ENCODE data around the gene TBC1D9B.
A peak's percentile ranks its signal among the peaks of the same experiment; 100 is the strongest.

Gene TBC1D9B

DNA sequence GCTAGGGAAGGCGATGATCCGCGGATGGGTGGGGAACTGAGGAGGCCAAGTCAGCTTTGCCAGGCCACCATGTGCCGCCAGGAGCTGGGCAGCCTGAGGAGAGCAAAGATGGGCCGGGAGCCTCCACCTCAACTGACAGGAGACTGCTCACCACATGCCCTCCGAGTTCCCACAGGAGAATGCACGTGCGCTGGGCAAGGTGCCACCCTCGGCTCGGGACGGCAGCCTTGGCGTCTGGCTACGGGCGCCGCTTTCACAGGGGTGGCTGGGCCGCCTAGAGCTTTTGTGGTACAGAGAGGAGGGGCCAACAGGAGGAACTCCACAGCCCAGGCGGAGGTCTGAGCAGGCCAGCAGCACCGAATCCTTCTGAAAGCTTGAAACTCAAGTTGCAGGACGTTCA lies 5.3 kb upstream of the TBC1D9B start:
- DNase-seq (ENCODE audit: insufficient read length, low spot score) (no peak), FAIRE-seq (no peak)
- TF ChIP-seq TAF1 (IDR thresholded peaks at IDR 0.05; ENCODE audit: low read depth, low read length) (no peak), SPI1 (IDR thresholded peaks at IDR 0.05; ENCODE audit: low read depth, low read length) (no peak), POU2F2 (IDR thresholded peaks at IDR 0.05; ENCODE audit: low read depth, low read length) (no peak), POLR2AphosphoS5 (IDR thresholded peaks at IDR 0.05; ENCODE audit: low read depth, low read length) (no peak), PAX5 (IDR thresholded peaks at IDR 0.05; ENCODE audit: insufficient read depth, low read length, severe bottlenecking) (no peak), POLR2A (IDR thresholded peaks at IDR 0.05; ENCODE audit: low read depth, low read length) (no peak)

DNA sequence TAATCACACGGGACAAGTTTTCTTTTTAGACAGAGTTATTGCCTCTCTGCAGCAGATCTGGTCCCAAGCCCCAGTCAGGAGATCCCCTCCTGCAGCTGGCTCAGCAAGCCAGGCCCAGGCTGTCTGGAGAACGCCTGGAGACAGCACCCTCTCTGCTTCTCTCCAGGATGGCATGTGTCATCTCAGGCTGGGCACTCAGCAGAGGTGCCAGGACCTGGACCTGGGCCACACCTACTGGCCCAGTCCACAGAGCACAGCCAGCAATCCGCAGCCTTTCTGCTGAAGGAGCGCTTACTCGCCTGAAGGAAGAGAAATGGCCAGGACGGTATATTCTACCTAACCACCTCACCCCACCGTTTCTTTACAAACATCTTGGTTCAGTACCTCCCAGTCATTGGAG lies 4.7 kb upstream of the TBC1D9B start:
- DNase-seq (ENCODE audit: insufficient read length, low spot score) (no peak), FAIRE-seq (no peak)
- TF ChIP-seq SPI1 (IDR thresholded peaks at IDR 0.05; ENCODE audit: low read depth, low read length) = no peak
- no peak for TF ChIP-seq POLR2A (IDR thresholded peaks at IDR 0.05; ENCODE audit: low read depth, low read length)
- no peak for TF ChIP-seq POU2F2 (IDR thresholded peaks at IDR 0.05; ENCODE audit: low read depth, low read length)
- no peak for TF ChIP-seq TAF1 (IDR thresholded peaks at IDR 0.05; ENCODE audit: low read depth, low read length)
- no peak for TF ChIP-seq PAX5 (IDR thresholded peaks at IDR 0.05; ENCODE audit: insufficient read depth, low read length, severe bottlenecking)
- no peak for TF ChIP-seq POLR2AphosphoS5 (IDR thresholded peaks at IDR 0.05; ENCODE audit: low read depth, low read length)

DNA sequence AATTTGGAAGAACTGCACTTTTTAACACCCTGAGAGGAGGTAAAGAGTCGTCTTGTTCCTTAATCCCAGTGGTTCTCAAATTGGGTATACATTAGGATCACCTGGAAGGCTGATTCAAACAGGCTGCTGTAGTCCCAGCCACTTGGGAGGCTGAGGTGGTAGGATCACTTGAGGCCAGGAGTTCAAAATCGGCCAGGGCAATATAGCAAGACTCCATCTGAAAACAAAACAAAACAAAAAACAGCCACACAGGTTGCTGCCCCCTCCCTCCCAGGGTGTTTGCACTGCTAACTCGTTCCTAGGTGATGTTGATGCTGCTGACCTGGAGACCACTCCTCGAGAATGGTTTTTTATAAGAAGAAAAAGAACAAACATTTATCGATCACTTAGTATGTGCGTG lies 1.5 kb upstream of the TBC1D9B start:
- no peak for TF ChIP-seq POLR2A (IDR thresholded peaks at IDR 0.05; ENCODE audit: low read depth, low read length)
- no peak for TF ChIP-seq SPI1 (IDR thresholded peaks at IDR 0.05; ENCODE audit: low read depth, low read length)
- no peak for TF ChIP-seq PAX5 (IDR thresholded peaks at IDR 0.05; ENCODE audit: insufficient read depth, low read length, severe bottlenecking)
- DNase-seq (ENCODE audit: insufficient read length, low spot score) (no peak), FAIRE-seq (no peak)

DNA sequence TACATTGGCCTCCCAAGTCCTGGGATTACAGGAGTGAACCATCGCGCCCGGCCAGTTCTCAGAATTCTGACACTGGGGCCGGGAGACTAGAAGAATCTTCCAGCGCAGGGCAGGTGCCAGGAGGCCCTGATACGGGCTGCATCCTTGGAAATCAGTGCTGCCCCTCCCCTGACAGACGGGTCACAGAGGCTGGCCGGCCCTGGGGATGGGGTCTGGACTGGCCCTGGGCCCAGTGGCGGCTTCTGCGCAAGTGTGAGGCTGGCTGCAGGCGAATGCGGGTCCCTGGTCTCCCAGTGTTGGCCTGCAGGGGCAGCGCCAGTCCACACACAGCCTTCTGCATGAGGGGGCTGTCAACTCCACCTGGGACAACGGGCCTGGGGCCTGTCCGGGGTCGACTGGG lies 831 bp upstream of the TBC1D9B start:
- DNase-seq (ENCODE audit: insufficient read length, low spot score) (no peak), FAIRE-seq (no peak)
- TF ChIP-seq TAF1 (IDR thresholded peaks at IDR 0.05; ENCODE audit: low read depth, low read length) (no peak), POU2F2 (IDR thresholded peaks at IDR 0.05; ENCODE audit: low read depth, low read length) (no peak), PAX5 (IDR thresholded peaks at IDR 0.05; ENCODE audit: insufficient read depth, low read length, severe bottlenecking) (no peak), POLR2A (IDR thresholded peaks at IDR 0.05; ENCODE audit: low read depth, low read length) (no peak), SPI1 (IDR thresholded peaks at IDR 0.05; ENCODE audit: low read depth, low read length) (no peak), POLR2AphosphoS5 (IDR thresholded peaks at IDR 0.05; ENCODE audit: low read depth, low read length) (no peak)

DNA sequence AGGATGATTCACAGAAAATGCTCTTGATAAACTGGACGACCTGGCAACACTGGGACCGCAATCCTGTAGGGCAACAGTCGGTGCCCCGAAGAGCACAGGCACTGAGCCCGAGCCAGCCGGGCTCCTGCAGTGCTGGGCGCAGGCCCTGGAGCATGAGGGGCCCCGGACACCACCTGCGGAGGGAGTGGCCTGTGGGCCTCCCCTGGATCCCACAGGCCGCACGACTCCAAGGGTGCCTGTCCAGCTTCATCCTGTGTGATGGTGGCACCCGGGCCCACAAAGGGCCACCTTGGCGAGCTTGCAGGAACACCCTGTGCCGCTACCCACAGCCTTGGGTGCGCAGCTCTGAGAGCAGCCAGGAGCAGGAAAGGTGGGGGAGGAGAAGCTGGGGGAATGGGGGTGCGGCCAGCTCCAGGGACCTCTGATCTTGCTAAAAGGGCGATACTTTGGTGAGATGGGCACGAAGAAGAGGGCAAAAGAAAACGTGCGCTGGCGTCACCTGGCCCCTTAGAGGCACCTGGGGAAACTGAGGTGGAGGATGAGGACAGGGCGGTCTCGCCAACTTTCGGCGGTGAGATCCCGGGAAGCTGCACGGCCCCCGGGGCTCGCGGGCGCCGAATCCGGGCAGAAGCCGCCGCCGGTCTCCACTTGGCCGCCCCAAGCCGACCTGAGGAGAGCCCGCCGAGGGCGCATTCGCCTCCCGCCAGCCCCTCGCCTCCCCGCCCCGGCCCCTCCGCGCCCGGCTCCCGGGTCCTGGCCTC lies 722 bp downstream of the TBC1D9B start:
- no peak for TF ChIP-seq SPI1 (IDR thresholded peaks at IDR 0.05; ENCODE audit: low read depth, low read length)
- no peak for TF ChIP-seq POU2F2 (IDR thresholded peaks at IDR 0.05; ENCODE audit: low read depth, low read length)
- TF ChIP-seq POLR2A (IDR thresholded peaks at IDR 0.05; ENCODE audit: low read depth, low read length) = no peak
- no peak for TF ChIP-seq PAX5 (IDR thresholded peaks at IDR 0.05; ENCODE audit: insufficient read depth, low read length, severe bottlenecking)
- TF ChIP-seq POLR2AphosphoS5 (IDR thresholded peaks at IDR 0.05; ENCODE audit: low read depth, low read length) = no peak
- no peak for TF ChIP-seq TAF1 (IDR thresholded peaks at IDR 0.05; ENCODE audit: low read depth, low read length)

DNA sequence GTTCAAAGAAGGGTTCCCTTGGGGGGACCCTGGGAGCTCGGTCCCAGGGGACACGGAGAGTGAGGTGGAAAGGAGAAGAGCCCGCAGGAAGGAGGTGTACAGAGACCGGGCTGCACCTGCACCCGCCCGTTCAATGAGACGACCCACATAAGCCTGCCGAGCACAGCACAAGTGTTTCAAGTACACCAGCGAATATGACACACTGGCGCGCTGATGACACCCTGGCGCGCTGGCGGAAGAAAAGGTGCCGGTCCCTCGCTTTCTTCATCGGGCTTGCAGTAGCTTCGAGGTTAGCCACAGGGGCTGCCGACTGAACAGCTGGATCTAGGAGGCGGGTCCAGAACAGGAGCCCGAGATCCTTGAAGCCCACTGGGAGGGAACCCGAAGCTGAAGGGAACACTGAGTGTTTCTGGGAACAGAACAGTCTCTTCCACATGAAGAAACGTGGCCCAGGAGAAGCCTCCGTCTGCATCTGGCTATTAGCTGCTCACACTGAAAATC lies 1.4 kb downstream of the TBC1D9B start:
- DNase-seq (ENCODE audit: insufficient read length, low spot score) = no peak
- no peak for TF ChIP-seq TAF1 (IDR thresholded peaks at IDR 0.05; ENCODE audit: low read depth, low read length)
- TF ChIP-seq POU2F2 (IDR thresholded peaks at IDR 0.05; ENCODE audit: low read depth, low read length) = no peak
- no peak for TF ChIP-seq PAX5 (IDR thresholded peaks at IDR 0.05; ENCODE audit: insufficient read depth, low read length, severe bottlenecking)
- no peak for TF ChIP-seq POLR2AphosphoS5 (IDR thresholded peaks at IDR 0.05; ENCODE audit: low read depth, low read length)
- no peak for TF ChIP-seq SPI1 (IDR thresholded peaks at IDR 0.05; ENCODE audit: low read depth, low read length)
- TF ChIP-seq POLR2A (IDR thresholded peaks at IDR 0.05; ENCODE audit: low read depth, low read length) = no peak
- peak; percentile 68 for FAIRE-seq

More for the DNA sequence above, 722 bp downstream of the TBC1D9B start:
- no peak for FAIRE-seq
- no peak for DNase-seq (ENCODE audit: insufficient read length, low spot score)

DNA sequence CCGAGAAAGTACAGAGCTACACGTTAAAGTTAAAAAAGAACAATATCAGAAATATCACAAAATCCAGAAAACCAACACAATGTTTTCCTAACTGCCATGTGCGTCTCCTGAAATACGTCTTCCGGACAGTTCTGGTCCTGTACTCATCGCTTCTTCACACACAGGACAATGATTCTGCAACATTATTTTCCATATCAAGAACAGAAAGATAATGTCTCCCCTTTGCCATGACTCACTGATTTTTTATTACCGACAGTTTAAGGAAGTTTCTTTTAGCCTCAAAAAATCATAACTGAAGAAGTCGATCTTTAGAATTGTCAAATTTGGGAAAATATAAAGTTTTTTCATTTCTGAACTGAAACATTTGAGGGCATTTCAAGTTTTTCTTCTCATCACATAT lies 2.5 kb downstream of the TBC1D9B start:
- DNase-seq (ENCODE audit: insufficient read length, low spot score) (no peak), FAIRE-seq (no peak)

DNA sequence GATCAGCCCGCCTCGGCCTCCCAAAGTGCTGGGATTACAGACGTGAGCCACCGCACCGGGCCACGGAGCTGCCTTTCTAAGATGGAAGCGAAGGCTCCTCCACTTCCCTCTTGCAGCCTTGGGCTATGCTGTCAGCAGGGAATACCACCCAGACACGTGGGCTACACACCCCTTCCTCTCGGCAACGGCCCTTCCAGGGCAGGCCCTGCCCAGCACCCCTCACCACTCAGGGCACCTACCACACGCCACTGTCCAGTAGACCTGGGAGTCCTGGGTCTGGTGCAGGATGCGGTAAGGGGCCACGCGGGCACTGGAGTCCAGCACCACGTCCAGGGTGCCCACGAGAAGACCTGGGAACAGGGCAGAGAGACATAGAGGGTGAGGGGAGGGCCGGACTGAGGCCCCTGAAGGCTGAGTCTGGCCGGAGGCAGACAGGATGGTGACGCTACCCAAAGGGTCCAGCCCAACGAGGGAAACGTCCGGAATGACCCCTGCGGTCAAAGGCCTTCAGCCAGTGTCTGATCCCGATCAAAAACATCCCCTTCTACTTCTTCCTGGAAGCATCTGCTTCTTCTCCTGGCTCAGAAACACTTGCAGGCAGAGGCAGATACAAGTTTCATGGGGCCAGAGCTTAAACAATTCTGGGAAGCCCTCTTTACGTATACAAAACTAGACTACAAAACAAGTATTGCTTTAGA lies 3.1 kb downstream of the TBC1D9B start:
- DNase-seq (ENCODE audit: insufficient read length, low spot score) (no peak), FAIRE-seq (no peak)
- no peak for TF ChIP-seq SPI1 (IDR thresholded peaks at IDR 0.05; ENCODE audit: low read depth, low read length)
- TF ChIP-seq TAF1 (IDR thresholded peaks at IDR 0.05; ENCODE audit: low read depth, low read length) = no peak
- TF ChIP-seq POLR2A (IDR thresholded peaks at IDR 0.05; ENCODE audit: low read depth, low read length) = no peak
- no peak for TF ChIP-seq POU2F2 (IDR thresholded peaks at IDR 0.05; ENCODE audit: low read depth, low read length)
- no peak for TF ChIP-seq POLR2AphosphoS5 (IDR thresholded peaks at IDR 0.05; ENCODE audit: low read depth, low read length)
- TF ChIP-seq PAX5 (IDR thresholded peaks at IDR 0.05; ENCODE audit: insufficient read depth, low read length, severe bottlenecking) = no peak

More for the DNA sequence above, 2.5 kb downstream of the TBC1D9B start:
- TF ChIP-seq POLR2AphosphoS5 (IDR thresholded peaks at IDR 0.05; ENCODE audit: low read depth, low read length) = no peak
- no peak for TF ChIP-seq SPI1 (IDR thresholded peaks at IDR 0.05; ENCODE audit: low read depth, low read length)
- no peak for TF ChIP-seq POU2F2 (IDR thresholded peaks at IDR 0.05; ENCODE audit: low read depth, low read length)
- TF ChIP-seq PAX5 (IDR thresholded peaks at IDR 0.05; ENCODE audit: insufficient read depth, low read length, severe bottlenecking) = no peak
- no peak for TF ChIP-seq TAF1 (IDR thresholded peaks at IDR 0.05; ENCODE audit: low read depth, low read length)
- no peak for TF ChIP-seq POLR2A (IDR thresholded peaks at IDR 0.05; ENCODE audit: low read depth, low read length)

DNA sequence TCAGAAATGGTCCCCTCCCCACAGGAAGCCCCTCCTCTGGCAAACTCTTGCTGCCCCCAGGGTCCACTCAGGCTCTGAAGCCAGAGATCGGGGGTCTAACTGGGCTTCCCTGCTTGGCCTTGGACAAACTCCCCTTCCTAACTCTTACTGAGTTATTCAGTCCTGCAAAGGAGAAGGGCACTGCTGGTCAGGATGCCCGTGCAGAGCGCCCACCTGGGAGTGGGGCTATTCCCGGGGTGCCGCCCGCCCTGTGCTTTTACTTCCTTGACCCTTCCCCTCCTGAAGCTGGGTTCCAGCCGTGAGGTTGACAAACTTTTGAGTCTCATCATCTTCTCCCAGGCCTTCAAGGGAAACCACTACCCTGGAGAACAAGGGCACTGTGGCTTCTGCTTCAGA lies 4.9 kb downstream of the TBC1D9B start:
- no peak for DNase-seq (ENCODE audit: insufficient read length, low spot score)
- TF ChIP-seq TAF1 (IDR thresholded peaks at IDR 0.05; ENCODE audit: low read depth, low read length) = no peak
- TF ChIP-seq POLR2A (IDR thresholded peaks at IDR 0.05; ENCODE audit: low read depth, low read length) = no peak
- no peak for TF ChIP-seq POLR2AphosphoS5 (IDR thresholded peaks at IDR 0.05; ENCODE audit: low read depth, low read length)
- no peak for TF ChIP-seq POU2F2 (IDR thresholded peaks at IDR 0.05; ENCODE audit: low read depth, low read length)
- TF ChIP-seq SPI1 (IDR thresholded peaks at IDR 0.05; ENCODE audit: low read depth, low read length) = no peak
- TF ChIP-seq PAX5 (IDR thresholded peaks at IDR 0.05; ENCODE audit: insufficient read depth, low read length, severe bottlenecking) = no peak
- FAIRE-seq = no peak
